ENCODE data around the gene CALHM3. TPM values are rescaled to one million over a fixed set of nuclear protein-coding genes. Genes with fewer than 3 reads are reported as not detected.
"Not testable (repeated sequence)": the region's sequence is repeated elsewhere in the genome, so short reads cannot be mapped to it uniquely, and the experiment has no call there.

The CALHM3 gene
- total and polyA plus RNA-seq, 2 of the 13 experiments (the other 11 are each of a cell fraction or from before 2014, with no cell fraction given) = not detected

DNA sequence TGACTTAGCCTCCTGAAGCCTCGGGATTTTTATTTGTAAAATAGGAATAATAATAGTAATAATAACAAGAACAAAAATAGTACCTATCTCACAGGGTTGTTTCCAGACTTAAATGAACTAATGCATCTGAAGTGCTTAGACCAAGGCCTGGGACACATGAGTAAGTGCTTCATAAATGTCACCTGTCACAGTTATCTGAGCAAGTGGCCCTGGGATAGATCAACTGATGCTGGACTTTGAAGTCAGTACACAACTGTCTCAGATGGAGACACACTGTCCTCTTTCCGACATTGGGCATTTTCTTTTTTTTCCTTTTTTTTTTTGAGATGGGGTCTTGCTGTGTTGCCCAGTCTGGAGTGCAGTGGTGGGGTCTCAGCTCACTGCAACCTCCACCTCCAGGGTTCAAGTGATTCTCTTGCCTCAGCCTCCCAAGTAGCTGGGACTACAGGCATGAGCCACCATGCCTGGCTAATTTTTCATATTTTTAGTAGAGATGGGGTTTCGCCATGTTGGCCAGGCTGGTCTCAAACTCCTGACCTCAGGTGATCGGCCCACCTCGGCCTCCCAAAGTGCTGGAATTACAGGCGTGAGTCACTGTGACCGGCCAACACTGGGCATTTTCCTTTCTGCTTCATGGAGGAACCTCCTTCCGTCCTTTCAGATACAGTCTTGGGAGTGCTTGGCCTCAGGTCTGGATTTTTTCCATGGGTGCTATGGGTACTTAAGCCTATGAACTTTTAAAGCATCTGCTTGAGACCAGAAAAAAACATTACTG lies 7.8 kb upstream of the CALHM3 start:
- in situ Hi-C loops (cut with HindIII; ENCODE audit: extremely low pct_ligation_motif_present, low pct_unique_long_range_greater_than_20kb); POLR2A ChIA-PET; CTCF ChIA-PET (ENCODE audit: low intra/inter-chr PET ratio, low total read pairs); FAIRE-seq; H3K9ac ChIP-seq (ENCODE audit: insufficient read depth, low read depth, low read length); DNase-seq (ENCODE audit: low spot score); H3K27ac ChIP-seq (ENCODE audit: extremely low read length, insufficient read depth, low read length); H3K36me3 ChIP-seq (replicated peaks in 1 of 2; ENCODE audit: control insufficient read depth in 1 of 2, insufficient read depth in 2 of 2, low read length in 2 of 2); H4K20me1 ChIP-seq (ENCODE audit: insufficient read depth, low read length); H3K4me3 ChIP-seq (replicated peaks in 1 of 3; ENCODE audit: insufficient read depth in 1 of 3, low read depth in 2 of 3, low read length in 3 of 3); H3K9me3 ChIP-seq (ENCODE audit: low read length); BruUV-seq (replicated peaks); H3K79me2 ChIP-seq (ENCODE audit: insufficient read depth, low read length); ATAC-seq; H2AFZ ChIP-seq (ENCODE audit: low read length); H3K4me2 ChIP-seq (ENCODE audit: low read depth, low read length): not testable (repeated sequence)
- H3K27me3 ChIP-seq (ENCODE audit: control insufficient read depth in 1 of 2, insufficient read depth in 2 of 2, low read length in 2 of 2) = peaks cover 2 to 36% of the 10 kb centered on the region in 2 experiments; a peak in 4 of 5 replicates
- peaks cover 12% of the 10 kb centered on the region; the same call in 1 of the 2 replicates for H3K4me1 ChIP-seq (ENCODE audit: insufficient read depth, low read length)
- TF ChIP-seq ZNF121 (CRISPR knock-in tag; IDR thresholded peaks at IDR 0.05) = peak; percentile 77
- WGBS (ENCODE audit: low lambda C conversion rate) = 13% methylated on average over 8 of the region's 8 CpGs
- intact Hi-C loops (cut with micrococcal nuclease; ENCODE audit: unreplicated experiment) = loop anchor here (5.0 to 10.0 kb wide), 2 partner anchors 55 to 108 kb away; no protein-coding TSS in a partner anchor

DNA sequence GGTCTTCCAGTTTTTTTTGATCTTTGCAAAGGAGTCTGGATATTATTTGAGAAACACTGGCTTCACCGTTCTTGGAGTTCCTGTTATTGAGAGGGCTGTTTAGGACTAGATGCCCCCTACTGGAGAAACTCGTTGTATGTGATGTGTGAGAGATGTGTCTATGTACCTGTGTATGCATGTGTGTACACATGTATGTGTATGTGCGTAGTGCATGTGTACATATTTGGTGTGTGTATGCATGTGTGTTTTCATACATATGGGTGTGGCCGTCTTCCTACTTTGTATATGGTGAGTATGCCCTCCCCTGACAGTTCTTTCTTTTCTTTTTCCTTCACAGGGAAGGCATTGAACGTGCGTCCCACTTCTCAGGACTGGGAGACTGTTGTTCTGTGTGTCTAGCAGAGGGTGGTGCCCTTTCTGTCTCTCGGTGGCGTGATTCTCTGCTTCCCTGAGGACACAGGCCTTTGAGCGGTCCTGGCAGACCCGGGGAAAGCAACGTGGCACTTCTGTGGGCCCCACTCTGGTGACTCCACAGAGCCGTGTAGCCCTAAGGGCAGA lies 3.0 kb upstream of the CALHM3 start:
- in situ Hi-C loops (cut with HindIII; ENCODE audit: extremely low pct_ligation_motif_present, low pct_unique_long_range_greater_than_20kb) = loop anchor here (5.0 kb wide), 1 partner anchor 65 kb away; no protein-coding TSS in a partner anchor
- Histone ChIP-seq H3K4me3 (replicated peaks in 1 of 3; ENCODE audit: insufficient read depth in 1 of 3, low read depth in 2 of 3, low read length in 3 of 3) (peak overlapping the region in 2 of 3 experiments; percentile 8 to 57; a peak in 4 of 6 replicates), H3K27ac (ENCODE audit: extremely low read length, insufficient read depth, low read length) (peak overlapping the region; percentile 26), H3K27me3 (ENCODE audit: control insufficient read depth in 1 of 2, insufficient read depth in 2 of 2, low read length in 2 of 2) (peaks cover 4 to 21% of the 10 kb centered on the region in 2 experiments), H3K36me3 (replicated peaks in 1 of 2; ENCODE audit: control insufficient read depth in 1 of 2, insufficient read depth in 2 of 2, low read length in 2 of 2) (no peaks in the 10 kb centered on the region), H2AFZ (ENCODE audit: low read length) (peak overlapping the region; percentile 49), H3K4me1 (ENCODE audit: insufficient read depth, low read length) (peaks cover 18% of the 10 kb centered on the region; the same call in 1 of the 2 replicates), H3K9ac (ENCODE audit: insufficient read depth, low read depth, low read length) (peak overlapping the region; percentile 50; the same call in 1 of the 2 replicates), H3K4me2 (ENCODE audit: low read depth, low read length) (peak overlapping the region; percentile 81), H4K20me1 (ENCODE audit: insufficient read depth, low read length) (no peaks in the 10 kb centered on the region), H3K9me3 (ENCODE audit: low read length) (no peaks in the 10 kb centered on the region), H3K79me2 (ENCODE audit: insufficient read depth, low read length) (no peaks in the 10 kb centered on the region)
- intact Hi-C loops (cut with micrococcal nuclease; ENCODE audit: unreplicated experiment) = loop anchor here (1.0 to 10.0 kb wide), 2 partner anchors 66 to 113 kb away; no protein-coding TSS in a partner anchor
- BruUV-seq (replicated peaks) = no TSS peak
- peak; percentile 74 for DNase-seq (ENCODE audit: low spot score)
- ATAC-seq = peak; percentile 89
- under 1% methylated on average over 12 of the region's 12 CpGs for WGBS (ENCODE audit: low lambda C conversion rate)
- ChIA-PET CTCF (ENCODE audit: low intra/inter-chr PET ratio, low total read pairs) (interaction anchor here (0.9 to 1.4 kb wide), 2 partner anchors 66 to 111 kb away, joined by 3 to 7 read pairs; no protein-coding TSS in a partner anchor), POLR2A (no interaction called here)
- FAIRE-seq = peak; percentile 72
- no peak for TF ChIP-seq CBFB (CRISPR knock-in tag; IDR thresholded peaks at IDR 0.05)
- TF ChIP-seq KDM5A (IDR thresholded peaks at IDR 0.05; ENCODE audit: borderline replicate concordance, low read length) = no peak
- no peak for TF ChIP-seq SAFB2 (CRISPR knock-in tag; IDR thresholded peaks at IDR 0.05; ENCODE audit: borderline replicate concordance, low read depth)
- TF ChIP-seq TBX2 (CRISPR knock-in tag; IDR thresholded peaks at IDR 0.05; ENCODE audit: borderline replicate concordance) = 0 out of 2 replicates have a peak, but pooled peaks have one; percentile 22
- TF ChIP-seq E2F5 (CRISPR knock-in tag; conservative IDR thresholded peaks at IDR 0.05) = no peak
- TF ChIP-seq, protein P1, sequence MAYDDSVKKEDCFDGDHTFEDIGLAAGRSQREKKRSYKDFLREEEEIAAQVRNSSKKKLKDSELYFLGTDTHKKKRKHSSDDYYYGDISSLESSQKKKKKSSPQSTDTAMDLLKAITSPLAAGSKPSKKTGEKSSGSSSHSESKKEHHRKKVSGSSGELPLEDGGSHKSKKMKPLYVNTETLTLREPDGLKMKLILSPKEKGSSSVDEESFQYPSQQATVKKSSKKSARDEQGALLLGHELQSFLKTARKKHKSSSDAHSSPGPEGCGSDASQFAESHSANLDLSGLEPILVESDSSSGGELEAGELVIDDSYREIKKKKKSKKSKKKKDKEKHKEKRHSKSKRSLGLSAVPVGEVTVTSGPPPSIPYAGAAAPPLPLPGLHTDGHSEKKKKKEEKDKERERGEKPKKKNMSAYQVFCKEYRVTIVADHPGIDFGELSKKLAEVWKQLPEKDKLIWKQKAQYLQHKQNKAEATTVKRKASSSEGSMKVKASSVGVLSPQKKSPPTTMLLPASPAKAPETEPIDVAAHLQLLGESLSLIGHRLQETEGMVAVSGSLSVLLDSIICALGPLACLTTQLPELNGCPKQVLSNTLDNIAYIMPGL (CRISPR knock-in tag; IDR thresholded peaks at IDR 0.05; ENCODE audit: borderline replicate concordance in 1 of 2, low read depth in 1 of 2) = peak; percentile 62 to 77; a peak in 2 of 4 replicates
- TF ChIP-seq ZMYM3 (CRISPR knock-in tag; IDR thresholded peaks at IDR 0.05) = peak; percentile 19; the same call in 1 of the 2 replicates
- no peak for TF ChIP-seq DNMT3B (CRISPR knock-in tag; conservative IDR thresholded peaks at IDR 0.05)
- 0 out of 2 replicates have a peak, but pooled peaks have one; percentile 47 for TF ChIP-seq CBX5 (CRISPR knock-in tag; IDR thresholded peaks at IDR 0.05; ENCODE audit: borderline replicate concordance)
- peak; percentile 29; the same call in 1 of the 2 replicates for TF ChIP-seq GATAD2A (CRISPR knock-in tag; IDR thresholded peaks at IDR 0.05)
- TF ChIP-seq ZFY (CRISPR knock-in tag; IDR thresholded peaks at IDR 0.05) = peak; percentile 24; the same call in 1 of the 2 replicates
